GM11168 (cell line): ENCODE results near the gene PIP5KL1.
"Not testable (repeated sequence)": the region's sequence is repeated elsewhere in the genome, so short reads cannot be mapped to it uniquely, and the experiment has no call there.

Experiments used
- in situ Hi-C: fragments of 300-500 bp; cut with MboI; formaldehyde crosslinking; loops from one replicate; pipeline ENCODE4 v1.12.0; 2022; ENCODE audit warnings: low sequenced_read_pairs; ENCODE audit not compliant: unreplicated experiment

Gene PIP5KL1

DNA sequence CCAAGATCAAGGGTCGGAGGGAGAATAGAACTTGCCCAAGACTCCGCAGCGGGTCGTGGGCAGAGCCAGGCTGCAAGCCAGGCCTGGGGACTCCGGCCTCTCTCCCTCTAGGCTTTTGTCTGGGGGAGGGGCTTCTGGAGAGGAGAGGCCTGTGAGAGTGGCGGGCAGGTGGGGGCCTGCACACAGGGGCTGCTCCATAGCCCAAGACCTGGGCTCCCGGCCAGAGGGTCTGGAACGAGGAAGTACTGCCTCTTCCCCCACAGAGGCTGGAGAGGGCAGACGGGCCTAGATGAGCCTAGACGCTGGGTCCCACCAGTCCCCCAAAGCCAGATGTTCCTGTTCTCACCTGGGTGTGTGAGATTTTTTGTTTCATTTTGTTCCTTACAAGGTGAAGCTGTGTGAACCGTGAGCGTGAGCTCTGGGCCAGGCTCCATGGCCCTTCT is 26.0 kb downstream of the PIP5KL1 start:
- in situ Hi-C loops, result no loop called here

DNA sequence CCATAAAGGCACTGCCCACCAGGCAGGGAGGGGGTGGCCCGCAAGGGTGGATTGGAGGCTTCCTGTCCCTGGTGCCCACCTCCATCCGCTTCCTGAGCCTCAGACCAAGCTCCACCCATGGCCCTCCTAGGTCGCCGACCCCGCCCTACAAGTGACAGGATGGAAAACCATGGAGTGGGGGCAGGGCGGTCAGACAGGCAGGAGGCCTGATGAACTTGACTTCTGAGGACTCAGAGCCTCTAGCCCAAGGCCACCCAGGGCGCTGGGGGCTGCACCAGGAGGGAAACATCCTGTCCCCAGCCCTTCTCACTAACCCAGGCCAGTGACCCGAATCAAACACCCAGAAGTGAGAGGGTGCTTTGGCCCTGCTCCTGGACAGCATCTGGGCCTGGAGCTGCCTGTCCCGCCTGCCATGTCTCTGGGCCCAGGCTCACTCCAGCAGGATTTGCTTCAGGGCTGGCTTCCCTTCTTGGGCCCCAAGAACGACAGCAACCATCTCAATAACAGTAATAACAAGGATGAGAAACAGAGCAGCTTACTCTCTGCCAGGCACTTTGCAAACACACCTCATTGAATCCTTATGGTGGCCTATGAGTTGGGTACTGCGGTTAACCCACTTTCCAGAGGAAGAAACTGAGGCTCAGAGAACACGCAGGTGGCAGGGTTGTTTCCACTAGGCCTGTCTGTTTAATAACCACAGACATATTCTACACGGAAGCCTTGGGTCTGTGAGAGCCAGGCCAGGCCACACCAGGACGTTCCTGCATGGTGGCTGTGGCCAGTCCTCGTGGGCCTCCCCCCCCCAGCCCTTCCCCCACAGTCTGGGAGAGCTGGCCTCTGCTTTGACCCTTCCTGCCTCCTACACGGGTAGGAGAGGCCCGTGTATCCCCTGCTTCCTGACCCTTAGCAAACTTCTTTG is 26.8 kb downstream of the PIP5KL1 start:
- in situ Hi-C loops, result no loop called here

DNA sequence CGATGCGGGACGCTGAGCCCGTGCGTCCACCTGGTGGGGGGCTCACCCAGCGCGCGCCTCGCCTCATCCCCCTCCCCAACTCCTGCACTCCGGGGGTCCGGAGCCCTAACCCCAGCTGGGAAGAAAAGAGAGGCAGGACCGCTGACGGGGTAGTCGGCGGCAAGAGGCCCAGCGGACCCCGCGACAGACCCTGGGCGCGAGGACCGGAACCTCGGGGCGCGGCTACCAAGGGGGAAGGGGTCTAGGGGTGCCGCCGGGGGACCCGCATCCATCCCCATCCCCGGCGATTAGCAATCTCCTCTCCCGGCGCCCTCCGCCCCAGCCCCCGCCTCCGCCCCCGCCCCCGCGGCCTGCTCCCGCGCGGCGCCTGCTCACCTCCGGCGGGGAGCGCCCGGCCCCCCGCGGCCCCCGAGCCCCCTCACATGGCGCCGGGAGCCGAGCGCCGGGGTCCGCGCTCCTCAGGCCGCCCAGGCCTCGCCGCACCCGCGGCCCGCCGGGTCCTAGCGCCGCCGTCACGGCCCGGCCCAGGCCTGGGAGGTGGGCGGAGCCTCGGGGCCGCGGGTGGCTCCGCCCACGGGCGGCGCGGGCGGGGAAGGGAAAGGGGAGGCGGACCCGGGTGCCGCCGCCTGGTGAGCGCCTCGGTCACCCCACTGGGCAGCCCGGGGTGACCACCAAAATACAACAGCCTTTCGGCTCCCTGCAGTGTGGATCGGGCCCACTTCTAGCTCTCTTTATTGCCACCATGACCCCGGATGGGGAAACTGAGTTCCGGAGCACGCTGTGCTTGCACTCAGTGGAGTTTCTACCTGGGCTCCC is 31.2 kb downstream of the PIP5KL1 start, which contains the start of gene ST6GALNAC6:
TSS of gene ST6GALNAC6 (minus strand) at position 476 of the 816 bp plus-strand sequence. CDS start 1,622 bp downstream, outside the sequence.
- in situ Hi-C loops, result no loop called here

DNA sequence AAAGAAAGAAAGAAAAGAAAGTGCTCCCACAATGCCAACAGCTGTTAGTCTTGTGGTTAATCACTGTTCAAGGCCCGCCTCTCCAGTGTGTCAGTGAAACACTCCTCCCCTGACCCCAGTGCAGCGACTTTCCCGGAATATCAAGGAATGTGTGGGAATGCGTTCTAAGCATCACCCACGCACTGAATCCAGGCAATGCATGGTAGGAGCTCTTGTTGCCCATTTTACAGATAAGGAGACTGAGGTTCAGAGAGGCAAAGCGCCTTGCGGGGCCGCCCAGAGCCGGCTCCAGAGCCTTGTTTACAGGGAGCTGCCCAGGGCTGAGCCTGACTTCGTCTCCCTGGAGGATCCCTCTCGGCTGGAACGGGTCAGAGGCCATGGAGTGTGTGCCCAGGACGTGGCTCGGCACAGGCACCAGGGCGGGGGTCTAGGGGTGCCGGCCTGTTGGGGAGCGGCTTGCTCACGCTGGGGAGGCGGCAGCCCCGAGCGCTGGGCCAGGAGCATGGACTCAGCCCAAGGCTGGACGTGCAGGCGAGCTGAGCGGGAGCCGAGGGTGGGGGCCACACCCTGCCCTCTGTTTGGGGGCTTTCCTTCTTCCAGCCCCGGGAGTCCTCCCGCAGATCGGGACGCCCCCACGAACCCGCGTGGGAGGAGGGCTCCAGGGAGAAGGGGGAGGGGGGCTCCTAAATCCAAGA is 32.0 kb downstream of the PIP5KL1 start:
- in situ Hi-C loops, result no loop called here

DNA sequence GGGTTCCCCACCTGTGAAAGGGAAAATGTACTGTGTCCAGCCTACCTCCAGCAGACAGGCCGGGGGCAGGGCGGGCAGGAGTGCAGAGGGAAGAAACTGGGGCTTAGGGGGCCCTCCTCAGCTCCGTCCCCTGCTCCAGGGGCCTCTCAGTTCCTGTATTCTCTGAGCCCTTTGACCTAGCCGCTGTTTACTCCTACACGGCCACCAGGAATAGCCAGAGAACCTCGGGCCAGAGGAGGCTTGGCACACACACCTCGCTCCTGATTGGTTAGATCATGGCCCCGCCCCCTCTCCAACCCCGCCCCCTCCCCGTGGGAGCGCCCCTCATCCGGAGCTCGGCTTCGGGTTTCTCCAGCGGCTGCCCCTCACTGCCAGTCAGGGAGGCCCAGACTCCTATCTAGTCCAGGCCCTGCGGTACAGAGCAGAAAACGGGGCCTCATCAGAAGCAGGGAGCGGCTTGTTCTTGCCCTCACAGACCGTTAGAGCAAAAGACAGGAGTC is 33.3 kb downstream of the PIP5KL1 start:
- in situ Hi-C loops, result no loop called here

DNA sequence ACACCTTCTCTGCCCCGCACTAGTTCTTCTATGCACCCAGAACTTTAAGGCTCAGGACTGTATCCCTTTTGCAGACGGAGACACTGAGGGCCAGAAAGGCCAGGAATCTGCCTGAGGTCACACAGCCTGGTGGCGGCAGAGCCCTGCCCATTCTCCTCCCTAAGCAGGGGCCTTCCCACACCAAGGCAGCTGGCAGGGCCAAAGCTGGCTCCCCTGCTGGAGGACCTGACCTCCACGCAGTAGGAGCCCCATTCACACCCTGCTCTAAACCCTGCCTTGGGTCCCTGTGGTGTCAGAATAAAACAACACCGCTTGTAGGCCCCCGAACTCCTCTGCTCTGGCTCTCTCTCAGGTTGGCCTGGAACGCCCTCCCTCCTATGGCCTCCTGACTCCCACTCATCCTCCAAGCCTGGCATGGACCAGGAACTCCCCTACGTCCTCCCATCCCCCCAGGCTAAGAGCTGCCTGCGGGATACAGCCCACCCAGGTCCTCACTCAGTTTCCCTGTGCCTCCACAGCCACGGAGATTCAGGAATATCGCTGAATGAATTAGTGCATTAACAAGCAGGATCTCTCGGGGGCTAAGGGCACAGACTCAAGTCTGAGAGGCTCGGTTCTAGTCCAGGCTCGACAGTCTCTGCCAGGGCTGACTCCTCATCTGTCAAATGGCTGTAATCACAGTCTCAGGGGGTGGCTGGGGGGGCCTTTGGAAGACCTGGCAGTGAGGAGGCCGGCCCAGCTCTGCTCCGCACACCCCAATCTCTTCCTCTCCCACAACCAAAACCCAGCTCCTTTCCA is 34.0 kb downstream of the PIP5KL1 start:
- in situ Hi-C loops, result no loop called here

DNA sequence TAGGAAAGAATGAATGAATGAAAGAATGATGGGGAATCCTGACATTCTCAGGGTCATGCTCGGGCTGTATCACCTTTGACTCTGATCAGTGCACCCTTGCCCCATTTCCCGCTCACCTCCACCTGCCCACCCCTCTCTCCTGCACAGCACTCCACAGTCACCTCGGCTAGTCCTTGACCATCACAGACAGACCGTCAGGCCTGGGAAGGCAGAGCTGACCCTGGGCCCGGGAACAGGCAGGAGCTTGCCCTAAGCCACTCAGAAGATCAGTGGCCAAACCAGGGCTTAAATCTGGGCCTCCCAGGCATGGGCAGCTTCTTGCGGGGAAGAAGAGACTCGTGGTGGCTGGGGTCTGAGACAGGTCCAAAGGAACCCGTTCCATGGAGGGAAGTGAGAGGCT is 34.8 kb downstream of the PIP5KL1 start:
- in situ Hi-C loops, result no loop called here

DNA sequence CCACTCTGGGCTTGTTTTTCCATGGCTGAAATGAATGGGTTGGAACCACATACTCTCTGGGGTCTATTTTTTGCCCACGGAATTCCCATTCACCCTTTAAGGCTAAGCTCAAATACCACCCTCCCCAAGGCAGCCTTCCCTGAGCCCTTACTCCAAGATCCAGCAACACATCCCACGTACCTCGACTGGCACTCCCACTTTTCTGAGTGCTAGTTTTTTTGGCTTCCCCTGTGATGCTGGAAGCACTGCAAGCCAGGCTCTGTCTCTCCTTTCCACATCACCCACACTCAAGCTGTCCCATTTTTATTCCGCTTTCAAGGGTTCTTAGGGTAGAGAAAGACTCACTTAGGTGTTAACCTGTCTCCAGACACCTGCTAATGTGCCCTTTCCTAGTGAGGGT is 37.2 kb downstream of the PIP5KL1 start:
- in situ Hi-C loops, result no loop called here

DNA sequence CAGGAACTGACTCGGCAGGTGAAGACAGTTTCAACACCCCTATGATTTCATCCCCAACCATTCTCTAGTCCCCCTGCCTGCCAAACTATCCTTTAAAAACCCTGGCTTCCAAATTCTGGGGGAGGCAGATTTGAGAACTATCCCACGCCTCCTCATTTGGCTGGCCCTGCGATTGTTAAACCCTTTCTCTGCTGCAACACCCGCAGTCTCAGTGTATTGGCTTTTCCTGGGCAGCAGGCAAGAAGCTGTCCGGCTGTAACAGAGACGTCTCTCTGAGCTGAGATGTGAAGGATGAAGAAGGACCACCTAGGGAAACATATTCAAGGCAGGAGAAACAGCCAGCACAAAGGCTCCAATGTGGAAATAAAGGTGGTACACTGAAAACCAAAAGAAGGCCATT is 37.7 kb downstream of the PIP5KL1 start:
- in situ Hi-C loops, result no loop called here

DNA sequence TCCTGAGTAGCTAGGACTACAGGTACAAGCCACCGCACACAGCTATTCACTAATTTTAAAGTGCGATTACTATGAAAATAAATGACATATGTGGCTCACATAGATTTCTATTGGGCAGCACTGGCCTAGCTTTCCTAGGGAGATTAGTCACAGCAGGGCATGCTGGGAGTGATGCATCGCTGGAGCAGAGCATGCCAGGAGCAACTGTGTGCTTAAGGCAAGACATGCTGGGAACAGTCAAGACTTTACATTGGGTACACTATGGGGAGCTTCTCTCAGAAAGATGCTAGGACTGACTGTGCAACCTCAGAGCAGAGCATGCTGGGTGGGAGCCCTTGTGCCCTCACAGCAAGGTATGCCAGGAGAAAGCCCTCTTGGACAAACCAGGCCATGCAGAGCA is 40.5 kb downstream of the PIP5KL1 start:
- in situ Hi-C loops, result no loop called here

DNA sequence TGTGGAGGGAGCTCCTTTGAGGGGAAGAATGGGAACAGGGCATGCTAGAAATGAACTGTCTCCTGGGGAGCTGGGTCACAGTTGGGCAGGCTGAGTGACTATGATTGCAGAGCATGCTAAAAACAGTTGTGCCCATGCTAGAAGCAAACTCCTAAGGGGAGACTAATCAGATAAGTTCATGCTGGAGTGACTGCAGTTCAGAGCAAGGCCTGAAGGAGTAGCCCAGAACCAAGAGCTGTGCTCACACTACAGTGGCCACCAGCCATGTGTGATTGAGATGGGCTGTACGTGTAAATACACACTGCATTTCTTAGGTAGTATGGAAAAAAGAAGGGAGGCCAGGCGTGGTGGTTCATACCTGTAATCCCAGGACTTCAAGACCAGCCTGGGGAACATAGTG is 42.8 kb downstream of the PIP5KL1 start:
- in situ Hi-C loops, result no loop called here

DNA sequence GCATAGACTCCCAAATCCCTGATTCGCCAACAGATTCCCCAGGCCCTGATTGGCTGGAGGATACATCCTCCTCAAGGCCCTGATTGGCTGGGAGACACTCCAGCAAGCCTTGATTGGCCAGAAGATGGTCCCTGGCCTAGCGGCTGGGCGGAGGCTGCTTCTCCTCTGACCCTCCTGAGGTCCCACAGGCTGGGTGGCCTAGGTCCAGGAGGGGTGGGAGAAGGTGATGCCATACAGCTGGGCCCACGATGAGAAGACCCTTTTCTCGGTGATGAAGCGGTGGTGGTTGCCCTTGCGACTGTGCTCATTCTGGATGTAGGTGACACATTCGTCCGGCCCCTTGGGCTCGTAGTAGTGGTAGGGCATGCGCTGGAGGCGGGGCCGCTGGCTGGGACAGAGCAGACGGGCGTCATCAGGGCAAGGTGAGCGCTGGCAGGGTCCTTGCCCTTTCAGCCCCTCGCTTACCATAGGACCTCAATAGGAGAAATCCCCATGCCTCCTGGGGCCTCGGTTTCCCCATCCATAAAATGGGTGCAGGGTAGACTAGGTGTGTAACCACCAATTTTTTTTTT is 44.1 kb downstream of the PIP5KL1 start:
- in situ Hi-C loops, result no loop called here

DNA sequence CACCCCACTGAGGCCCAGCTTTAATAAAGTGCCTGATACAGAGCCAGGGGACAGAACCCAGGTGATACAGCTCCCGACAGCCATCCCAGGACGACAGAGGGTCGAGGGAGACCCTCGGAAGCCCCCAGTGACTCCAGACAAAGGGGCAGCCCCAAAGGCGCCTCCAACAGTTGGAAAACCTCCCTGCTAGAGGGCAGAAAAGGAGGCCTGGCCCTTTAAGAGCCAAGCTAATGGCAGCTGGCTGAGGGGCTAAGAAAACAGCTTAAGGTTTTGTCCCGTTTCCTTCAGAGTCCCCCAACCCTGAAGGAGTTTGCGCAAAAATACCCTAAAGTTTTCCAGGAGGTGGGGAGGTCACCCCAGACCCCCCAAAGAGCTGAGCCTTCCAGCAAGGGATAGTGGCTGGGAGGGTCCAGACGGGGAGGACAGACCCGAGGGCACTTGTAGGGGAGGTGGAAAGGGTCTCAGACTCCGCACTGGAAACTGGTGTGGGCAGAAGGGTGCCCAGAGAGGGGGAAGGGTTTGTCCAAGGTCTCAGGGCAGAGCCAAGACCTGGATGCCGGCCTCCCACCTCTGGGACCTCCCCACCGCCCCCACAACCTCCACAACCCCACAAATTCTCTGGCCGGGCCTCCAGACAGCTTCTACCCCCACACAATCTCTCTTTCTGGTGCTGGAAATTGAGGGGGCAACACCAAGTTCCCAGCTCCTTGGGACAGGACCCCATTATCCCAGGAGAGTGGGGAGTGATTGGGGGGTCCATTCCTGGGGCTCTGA is 44.9 kb downstream of the PIP5KL1 start:
- in situ Hi-C loops, result no loop called here

DNA sequence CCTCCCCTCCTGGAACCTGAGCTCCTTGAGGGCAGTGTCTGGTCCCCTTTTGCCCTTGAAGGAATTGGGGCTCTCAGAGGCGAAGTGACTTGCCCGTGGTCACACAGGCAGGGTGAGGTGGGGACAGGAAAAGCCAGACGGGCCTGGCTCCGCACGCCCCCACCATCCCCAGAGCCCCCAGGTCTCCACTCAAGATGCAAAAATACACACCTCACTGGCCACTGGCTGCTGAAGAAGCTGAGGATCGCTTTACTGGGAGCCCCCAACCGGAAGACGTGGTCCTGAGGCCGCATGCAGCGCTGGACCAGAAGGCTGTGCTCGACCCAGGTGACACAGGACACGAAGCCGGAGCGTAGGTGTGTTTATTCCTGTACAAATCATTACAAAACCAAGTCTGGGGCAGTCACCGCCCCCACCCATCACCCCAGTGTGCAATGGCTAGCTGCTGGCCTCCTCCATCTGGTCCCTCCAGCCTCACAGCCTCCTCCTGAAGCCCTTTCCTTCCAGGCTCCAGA is 45.5 kb downstream of the PIP5KL1 start:
- in situ Hi-C loops, result no loop called here

DNA sequence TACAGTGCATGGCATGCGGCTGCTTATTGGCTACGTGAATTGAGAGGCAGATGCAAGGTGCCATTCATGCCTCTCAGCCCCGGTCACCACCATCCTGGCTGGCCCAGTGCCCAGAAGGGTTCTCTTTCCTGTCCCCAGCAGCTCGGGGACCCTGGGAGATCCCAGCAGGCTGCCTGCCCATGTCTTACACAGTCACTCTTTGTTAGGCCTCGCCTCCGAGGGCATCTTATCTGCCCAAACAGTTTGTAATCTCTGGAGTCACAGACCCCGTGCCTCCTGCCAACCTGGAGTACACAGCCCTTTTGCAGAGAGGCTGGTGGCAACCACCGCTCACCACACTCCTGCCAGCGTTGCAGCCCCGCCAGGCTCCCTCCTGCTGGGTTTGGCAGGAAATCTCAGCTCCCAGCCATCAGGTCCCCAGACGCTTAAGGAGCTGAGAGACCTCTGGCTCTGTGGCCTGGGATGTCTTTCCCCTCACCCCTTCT is 46.1 kb downstream of the PIP5KL1 start:
- in situ Hi-C loops, result no loop called here

DNA sequence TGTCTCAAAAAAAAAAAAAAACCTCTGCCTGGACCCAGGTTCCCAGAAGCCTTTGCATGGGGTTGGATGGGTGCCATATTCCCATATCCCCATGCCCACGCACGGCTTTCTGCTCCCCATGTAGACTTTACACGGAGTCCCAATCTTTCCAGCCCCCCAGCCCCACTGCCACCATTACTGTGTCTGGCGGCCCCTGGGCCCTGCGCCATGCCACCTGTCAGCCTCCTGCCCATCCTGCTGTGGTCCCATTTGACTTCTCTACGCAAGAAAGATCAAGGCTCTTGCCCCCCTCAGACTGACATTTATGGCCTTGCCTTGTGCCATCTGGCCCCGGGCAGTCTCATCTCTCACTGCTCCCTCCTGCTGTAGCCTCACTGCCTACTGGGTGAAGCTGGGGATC is 46.6 kb downstream of the PIP5KL1 start:
- in situ Hi-C loops, result no loop called here

DNA sequence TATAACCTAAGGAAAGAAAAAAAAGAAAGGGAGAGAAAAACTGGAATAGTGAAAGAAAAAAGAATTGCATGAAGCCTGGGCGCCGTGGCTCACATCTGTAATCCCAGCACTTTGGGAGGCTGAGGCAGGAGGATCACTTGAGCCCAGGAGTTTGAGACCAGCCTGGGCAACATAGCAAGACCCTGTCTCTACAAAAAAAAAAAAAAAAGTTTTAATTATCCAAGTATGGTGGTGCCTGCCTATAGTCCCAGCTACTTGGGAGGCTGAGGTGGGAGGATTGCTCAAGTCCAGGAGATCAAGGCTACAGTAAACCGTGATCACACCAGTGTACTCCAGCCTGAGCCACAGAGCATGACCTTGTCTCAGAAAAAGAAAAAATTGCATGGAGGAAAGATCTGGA is 48.9 kb downstream of the PIP5KL1 start:
- in situ Hi-C loops, result not testable (repeated sequence)

DNA sequence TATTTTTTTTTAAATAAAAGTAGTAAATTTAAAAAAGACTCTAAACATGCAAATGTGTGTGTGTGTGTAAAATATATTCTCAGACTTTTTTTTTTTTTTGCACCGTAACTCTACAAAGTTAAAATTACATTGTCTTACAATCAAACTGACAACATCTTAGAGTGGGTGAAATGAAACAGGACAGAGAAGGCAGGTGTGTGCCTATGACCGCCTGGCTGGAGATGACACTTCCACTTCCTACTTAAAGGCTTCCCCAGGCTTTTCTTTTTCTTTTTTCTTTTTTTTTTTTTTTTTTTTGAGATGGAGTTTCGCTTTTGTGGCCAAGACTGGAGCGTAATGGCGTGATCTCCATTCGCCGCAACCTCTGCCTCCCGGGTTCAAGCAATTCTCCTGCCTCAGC is 50.4 kb downstream of the PIP5KL1 start:
- in situ Hi-C loops, result no loop called here
